Left cardiac atrium (tissue), 4 donors: ENCODE results near the gene IQSEC1. TPM values are rescaled to one million over a fixed set of nuclear protein-coding genes. Genes with fewer than 3 reads are reported as not detected.

Experiments used
- ATAC-seq, 2 donors: fragments of 200-7000 bp; cut with Tn5 transposase; one replicate each; pipeline ENCODE4 v1.9.1; 2020; ENCODE audit warnings: mild to moderate bottlenecking in 2 of 2, moderate library complexity in 2 of 2
- DNase-seq: peaks from one replicate; pipeline ENCODE4 v3.0.0-alpha.2; 2020
- intact Hi-C, 2 donors: fragments of 100-400 bp; cut with DNase I; formaldehyde crosslinking; loops; one replicate each; pipeline versions ENCODE4 v1.14.1 to v1.15.1; 2022 to 2023
- total RNA-seq, 2 donors: library from RNA; stranded (reverse); fragmentation: NEBNext Ultra II Directional; extraction: Animal tissue kit (Norgen Biotek cat#: 25700); gene quantifications; one replicate each; pipeline ENCODE4 v1.2.1, GENCODE V29; 2021
- donor health status: DM: no; HTN: yes; CAD: no.
- donor health status: DM: no; HTN: yes; CAD: no; lungs with severe emphysema.
- donor health status: DM: yes; HTN: yes; CAD: no.
- donor health status: Dilated cardiomyopathy.

The IQSEC1 gene
- total RNA-seq, 2 donors from 2014 or later, result 58.8 to 73.7 TPM

- no peak for ATAC-seq
- no peak for DNase-seq
- intact Hi-C loops, result no loop called here
Measured at GRCh38 chr3:12941495-12942023, 131.7 kb downstream of the IQSEC1 start.

- intact Hi-C loops, result no loop called here
- ATAC-seq, result no peak
- DNase-seq, result no peak
Measured at GRCh38 chr3:12940854-12941253, 132.4 kb downstream of the IQSEC1 start.

- intact Hi-C loops, result no loop called here
- DNase-seq (no peak), ATAC-seq (no peak)
Measured at GRCh38 chr3:12939137-12939536, 134.1 kb downstream of the IQSEC1 start.

GRCh38 chr3:12938258-12938711, 134.9 kb downstream of the IQSEC1 start:
- intact Hi-C loops, result no loop called here
- DNase-seq (no peak), ATAC-seq (peak; percentile 34 to 51)

DNA sequence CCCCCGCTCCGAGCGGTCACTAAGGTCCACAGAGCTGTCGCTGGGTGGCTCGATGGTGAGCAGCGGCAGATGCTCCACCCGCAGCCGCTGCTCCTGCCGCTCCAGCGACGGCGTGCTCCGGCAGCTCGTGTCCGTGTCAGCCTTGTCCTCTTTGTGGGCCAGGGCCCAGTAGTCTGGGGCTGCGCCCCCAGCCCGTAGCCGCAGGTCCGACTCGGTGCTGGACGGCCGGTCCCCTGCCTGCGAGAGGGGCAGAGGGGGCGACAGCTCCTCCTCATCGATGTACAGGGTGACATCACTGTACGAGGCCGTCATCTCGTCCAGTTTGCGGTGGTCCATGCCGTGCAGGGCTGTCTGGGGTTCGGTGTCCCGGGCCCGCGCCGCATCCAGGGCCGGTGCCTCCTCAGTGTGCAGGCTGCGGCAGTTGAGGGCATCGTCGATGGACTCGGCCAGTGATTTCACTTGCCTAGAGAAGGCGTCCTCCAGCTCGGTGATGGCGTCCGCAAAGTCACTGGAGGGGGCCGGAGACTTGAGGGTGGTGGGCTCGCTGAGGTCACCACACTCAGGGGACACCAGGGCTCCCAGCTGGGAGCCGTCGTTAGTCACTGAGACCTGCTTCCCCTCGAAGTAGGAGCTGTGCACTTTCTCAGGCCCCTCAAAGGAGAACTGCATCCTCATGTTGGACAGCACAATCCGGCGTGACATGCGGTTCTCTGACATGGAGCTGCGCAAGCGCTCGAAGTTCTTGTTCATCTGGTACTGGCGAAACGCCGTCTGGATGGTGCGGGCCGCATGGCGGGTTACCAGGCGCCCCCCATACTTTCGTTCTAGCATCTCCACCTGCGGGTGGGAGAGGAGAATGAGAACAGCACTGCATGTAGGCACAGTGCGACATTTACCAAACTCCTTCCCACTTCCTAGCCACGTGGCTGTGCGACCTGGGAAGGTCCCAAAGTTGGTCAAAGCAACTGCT, 137.1 kb downstream of the IQSEC1 start:
- DNase-seq (no peak), ATAC-seq (no peak)
- intact Hi-C loops, result no loop called here

- ATAC-seq (no peak), DNase-seq (no peak)
- intact Hi-C loops, result no loop called here
Measured at GRCh38 chr3:12935023-12935860, 138.0 kb downstream of the IQSEC1 start.

DNA sequence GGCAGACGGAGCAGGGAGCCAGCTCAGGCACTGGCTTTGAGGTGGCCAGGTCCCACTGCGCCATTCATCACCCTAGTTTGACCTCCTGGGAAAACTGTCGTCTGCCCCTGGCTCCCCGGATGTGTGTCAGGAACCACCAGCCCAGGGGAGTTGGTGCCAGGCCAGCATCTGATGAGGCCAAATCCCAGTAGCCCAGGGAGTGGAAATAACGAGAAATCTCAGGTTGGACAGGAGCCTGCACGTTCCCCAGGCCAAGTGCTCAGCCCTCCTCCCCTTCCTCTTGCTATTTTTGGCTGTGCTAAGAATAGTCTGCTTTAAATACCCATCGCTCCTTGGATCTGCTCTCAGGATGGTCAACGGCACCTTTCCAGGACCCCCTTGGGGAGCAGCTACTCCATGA, 138.8 kb downstream of the IQSEC1 start:
- intact Hi-C loops, result no loop called here
- DNase-seq, result peak; percentile 79
- ATAC-seq, result peak; percentile 61 to 66

DNA sequence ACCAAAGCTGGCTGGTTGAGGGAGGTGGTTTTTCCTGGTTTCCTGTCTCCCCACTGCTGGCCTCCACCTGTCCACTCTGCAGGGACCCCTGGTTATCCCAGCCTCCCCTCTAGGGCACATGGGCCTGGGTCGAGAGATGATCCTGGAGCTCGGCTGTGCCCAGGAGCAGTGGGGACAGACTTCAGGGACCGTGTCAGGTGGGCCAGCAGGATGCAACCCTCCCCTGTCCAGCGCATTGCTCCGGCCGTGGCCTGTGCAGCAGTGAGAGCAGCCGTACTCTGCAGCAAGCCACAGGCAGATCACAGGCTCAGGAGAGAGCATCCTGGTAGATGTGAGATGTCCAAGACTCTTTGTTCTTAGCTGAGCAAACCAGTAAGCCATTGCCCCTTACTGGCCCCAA, 139.3 kb downstream of the IQSEC1 start:
- no peak for ATAC-seq
- intact Hi-C loops, result no loop called here
- DNase-seq, result no peak

GRCh38 chr3:12932754-12933153, 140.5 kb downstream of the IQSEC1 start:
- DNase-seq (no peak), ATAC-seq (no peak)
- intact Hi-C loops, result no loop called here

DNA sequence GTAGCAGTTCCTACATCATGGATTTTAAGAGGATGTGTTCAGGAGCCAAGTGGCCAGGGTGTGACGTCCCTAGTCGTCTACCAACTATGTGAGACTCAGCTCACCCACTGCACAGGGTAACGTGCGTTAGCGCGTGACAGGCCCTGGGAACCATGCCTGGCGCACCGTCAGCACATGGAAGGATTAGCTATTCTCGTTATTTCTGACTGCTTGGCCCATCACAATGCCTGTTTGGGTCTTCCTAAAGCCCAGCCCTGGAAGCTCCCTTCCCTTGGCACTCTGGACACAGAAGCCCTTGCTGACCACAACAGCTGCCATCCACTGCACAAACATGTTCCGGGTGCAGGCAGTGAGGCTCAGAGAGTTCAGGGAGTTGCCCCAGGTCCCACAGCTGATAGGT, 140.9 kb downstream of the IQSEC1 start:
- ATAC-seq (peak; percentile 38 to 47), DNase-seq (peak; percentile 65)
- intact Hi-C loops, result no loop called here

DNA sequence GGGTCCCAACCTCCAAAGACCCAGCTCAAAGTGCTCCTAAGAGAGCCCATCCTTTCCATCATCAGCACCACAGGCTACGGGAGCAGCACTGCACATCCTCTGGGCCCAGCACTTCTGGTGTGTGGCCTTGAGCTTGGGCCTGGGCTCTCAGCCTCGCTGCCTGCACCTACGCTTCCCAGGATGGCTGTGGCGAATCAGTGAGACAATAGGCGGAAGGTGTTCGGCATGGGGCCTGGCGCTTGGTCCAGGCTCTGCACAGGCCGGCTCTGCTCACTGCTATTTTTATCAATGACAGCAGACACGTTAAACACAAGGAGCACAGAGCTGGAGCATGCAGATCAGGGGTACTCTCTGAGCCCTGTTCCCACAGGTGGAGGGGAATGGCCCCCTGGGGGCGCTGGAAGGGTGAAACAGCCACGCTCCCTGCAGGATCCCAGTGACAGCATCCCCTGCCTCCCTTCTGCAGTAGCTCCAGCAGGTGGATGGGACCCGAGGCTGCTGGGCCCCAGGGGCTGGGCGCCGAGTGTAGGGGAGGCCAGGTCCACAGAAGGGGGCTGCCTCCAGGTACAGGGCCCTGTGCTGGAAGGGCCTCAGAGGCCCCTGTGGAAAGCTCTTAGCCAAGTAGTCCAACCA, 141.8 kb downstream of the IQSEC1 start:
- intact Hi-C loops, result no loop called here
- DNase-seq (peak; percentile 51), ATAC-seq (peak; percentile 62 to 70)

- intact Hi-C loops, result no loop called here
- ATAC-seq (no peak), DNase-seq (no peak)
Measured at GRCh38 chr3:12929801-12930200, 143.4 kb downstream of the IQSEC1 start.

DNA sequence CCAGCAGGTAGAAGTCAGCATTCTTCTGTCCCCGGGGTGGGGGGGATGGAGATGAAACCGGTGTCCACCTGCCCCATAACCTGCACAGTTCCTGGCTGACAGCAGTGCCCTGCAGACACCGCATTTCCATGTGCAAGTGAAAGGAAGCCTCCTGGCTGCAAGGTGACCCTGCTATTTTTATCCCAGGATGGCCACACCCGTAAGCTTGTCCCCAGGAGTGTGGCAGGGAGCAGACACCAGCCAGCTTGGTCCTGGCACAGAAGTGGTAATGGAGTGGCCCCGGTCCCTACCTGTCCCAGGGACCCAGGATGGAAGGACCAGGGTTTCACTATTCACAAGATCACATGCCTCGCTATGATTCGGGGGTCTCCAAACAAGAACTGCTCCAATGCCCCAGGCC, 146.6 kb downstream of the IQSEC1 start:
- DNase-seq, result no peak
- intact Hi-C loops, result no loop called here
- ATAC-seq, result peak; percentile 27 to 48

- ATAC-seq (no peak), DNase-seq (no peak)
- intact Hi-C loops, result no loop called here
Measured at GRCh38 chr3:12925648-12926047, 147.6 kb downstream of the IQSEC1 start.

GRCh38 chr3:12924437-12924836, 148.8 kb downstream of the IQSEC1 start:
- intact Hi-C loops, result no loop called here
- ATAC-seq (no peak), DNase-seq (no peak)

- intact Hi-C loops, result no loop called here
- ATAC-seq (no peak), DNase-seq (no peak)
Measured at GRCh38 chr3:12922881-12923431, 150.3 kb downstream of the IQSEC1 start.

DNA sequence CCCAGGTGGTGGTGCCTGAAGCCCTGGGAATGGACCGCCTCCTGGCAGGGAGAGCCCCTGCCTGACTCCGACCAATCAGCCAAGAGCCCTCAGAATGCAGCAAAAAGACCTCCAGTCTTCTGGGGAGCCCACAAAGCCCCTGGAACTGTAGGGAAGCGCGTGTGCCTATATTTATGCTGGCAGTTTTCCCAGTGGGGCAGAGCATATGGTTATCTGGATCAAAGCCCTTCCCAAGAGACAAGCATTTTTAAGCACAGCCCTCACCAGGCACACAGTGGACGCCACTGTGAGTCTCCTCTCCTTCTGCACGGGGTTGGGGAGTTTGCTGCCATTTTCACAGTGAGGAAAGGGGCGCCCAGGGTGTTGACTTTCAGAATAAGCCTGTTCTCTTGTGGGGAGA, 150.9 kb downstream of the IQSEC1 start:
- no peak for DNase-seq
- no peak for ATAC-seq
- intact Hi-C loops, result no loop called here

GRCh38 chr3:12921736-12922135, 151.5 kb downstream of the IQSEC1 start:
- DNase-seq (no peak), ATAC-seq (no peak)
- intact Hi-C loops, result no loop called here

DNA sequence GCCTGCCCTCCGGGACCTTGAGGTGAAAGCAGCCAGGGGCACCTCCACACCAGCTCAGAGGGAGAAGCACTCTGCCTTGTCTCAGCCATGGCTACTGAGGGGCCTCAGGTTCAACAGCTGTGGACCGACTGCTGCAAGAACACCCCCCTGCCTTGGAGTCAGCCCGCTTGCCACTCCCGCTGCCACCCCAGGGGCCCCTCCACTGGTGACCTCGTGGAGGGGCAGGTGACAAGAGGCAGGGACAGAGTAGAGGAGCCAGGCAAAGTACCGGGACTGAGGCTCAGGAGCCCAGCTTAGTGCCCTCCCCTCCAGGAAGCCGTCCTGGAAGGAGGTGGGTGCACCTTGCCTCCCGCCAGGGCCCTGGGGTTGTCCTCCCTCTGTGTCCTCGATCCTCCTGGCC, 152.3 kb downstream of the IQSEC1 start:
- intact Hi-C loops, result no loop called here
- no peak for ATAC-seq
- no peak for DNase-seq
